Astrocyte (in vitro differentiated cells and primary cell): Measurements from ENCODE around the gene DCTN4.

Source experiments
- EZH2 ChIP-seq: IDR thresholded peaks from 2 replicates; pipeline ENCODE4 v1.6.1; 2012; ENCODE audit warnings: mild to moderate bottlenecking, low read length, inconsistent platforms; ENCODE audit not compliant: insufficient read depth
- TF ChIP-seq, protein P1 (sequence below): IDR thresholded peaks from 2 replicates; pipeline ENCODE4 v1.5.1; 2011; ENCODE audit warnings: low read depth, mild to moderate bottlenecking, inconsistent platforms, low read length, moderate library complexity; ENCODE audit not compliant: insufficient read depth

GRCh38 chr5:150672237-150672883 lies 86.5 kb downstream of the DCTN4 start:
- TF ChIP-seq, protein P1, sequence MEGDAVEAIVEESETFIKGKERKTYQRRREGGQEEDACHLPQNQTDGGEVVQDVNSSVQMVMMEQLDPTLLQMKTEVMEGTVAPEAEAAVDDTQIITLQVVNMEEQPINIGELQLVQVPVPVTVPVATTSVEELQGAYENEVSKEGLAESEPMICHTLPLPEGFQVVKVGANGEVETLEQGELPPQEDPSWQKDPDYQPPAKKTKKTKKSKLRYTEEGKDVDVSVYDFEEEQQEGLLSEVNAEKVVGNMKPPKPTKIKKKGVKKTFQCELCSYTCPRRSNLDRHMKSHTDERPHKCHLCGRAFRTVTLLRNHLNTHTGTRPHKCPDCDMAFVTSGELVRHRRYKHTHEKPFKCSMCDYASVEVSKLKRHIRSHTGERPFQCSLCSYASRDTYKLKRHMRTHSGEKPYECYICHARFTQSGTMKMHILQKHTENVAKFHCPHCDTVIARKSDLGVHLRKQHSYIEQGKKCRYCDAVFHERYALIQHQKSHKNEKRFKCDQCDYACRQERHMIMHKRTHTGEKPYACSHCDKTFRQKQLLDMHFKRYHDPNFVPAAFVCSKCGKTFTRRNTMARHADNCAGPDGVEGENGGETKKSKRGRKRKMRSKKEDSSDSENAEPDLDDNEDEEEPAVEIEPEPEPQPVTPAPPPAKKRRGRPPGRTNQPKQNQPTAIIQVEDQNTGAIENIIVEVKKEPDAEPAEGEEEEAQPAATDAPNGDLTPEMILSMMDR: no peak
- no peak for TF ChIP-seq EZH2
